LNCaP clone FGC (cell line): ENCODE measurements around the gene HACE1.
A peak's percentile ranks its signal among the peaks of the same experiment; 100 is the strongest.

Source experiments
- DNase-seq: peaks from one replicate; pipeline ENCODE4 v3.0.0-alpha.2; 2011; ENCODE audit warnings: low read depth
- H3K4me3 ChIP-seq: 2 replicates; pipeline ENCODE4 v1.5.1; 2011; ENCODE audit warnings: mild to moderate bottlenecking, low read depth, low read length, control low read depth
- TF ChIP-seq, protein P1 (sequence below): IDR thresholded peaks from 2 replicates; pipeline ENCODE4 v1.5.1; 2012; ENCODE audit warnings: mild to moderate bottlenecking; ENCODE audit not compliant: control insufficient read depth, insufficient read depth; ENCODE audit errors: extremely low read depth

HACE1 gene

DNA sequence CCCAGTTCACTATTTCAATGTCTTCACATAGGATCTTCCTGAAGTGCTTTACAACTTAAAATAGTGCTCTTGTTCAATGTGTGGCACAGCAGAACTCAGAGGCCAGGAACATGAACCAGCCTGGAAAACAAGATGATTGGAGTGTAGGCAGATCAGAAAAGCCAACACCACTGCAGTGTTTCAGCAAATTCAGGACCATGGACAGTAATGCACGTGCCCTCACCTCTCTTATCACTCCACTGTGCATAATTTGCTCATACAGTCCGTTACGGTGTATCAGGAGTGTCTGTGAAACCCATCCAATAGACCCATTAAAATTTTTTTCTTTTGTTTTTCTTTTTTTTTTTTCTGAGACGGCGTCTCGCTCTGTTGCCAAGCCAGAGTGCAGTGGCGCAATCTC is 27.6 kb upstream of the HACE1 start:
- DNase-seq: peak; percentile 41
- TF ChIP-seq, protein P1, sequence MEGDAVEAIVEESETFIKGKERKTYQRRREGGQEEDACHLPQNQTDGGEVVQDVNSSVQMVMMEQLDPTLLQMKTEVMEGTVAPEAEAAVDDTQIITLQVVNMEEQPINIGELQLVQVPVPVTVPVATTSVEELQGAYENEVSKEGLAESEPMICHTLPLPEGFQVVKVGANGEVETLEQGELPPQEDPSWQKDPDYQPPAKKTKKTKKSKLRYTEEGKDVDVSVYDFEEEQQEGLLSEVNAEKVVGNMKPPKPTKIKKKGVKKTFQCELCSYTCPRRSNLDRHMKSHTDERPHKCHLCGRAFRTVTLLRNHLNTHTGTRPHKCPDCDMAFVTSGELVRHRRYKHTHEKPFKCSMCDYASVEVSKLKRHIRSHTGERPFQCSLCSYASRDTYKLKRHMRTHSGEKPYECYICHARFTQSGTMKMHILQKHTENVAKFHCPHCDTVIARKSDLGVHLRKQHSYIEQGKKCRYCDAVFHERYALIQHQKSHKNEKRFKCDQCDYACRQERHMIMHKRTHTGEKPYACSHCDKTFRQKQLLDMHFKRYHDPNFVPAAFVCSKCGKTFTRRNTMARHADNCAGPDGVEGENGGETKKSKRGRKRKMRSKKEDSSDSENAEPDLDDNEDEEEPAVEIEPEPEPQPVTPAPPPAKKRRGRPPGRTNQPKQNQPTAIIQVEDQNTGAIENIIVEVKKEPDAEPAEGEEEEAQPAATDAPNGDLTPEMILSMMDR: no peak
- no peak overlapping the region for H3K4me3 ChIP-seq

- no peak for DNase-seq
- TF ChIP-seq, protein P1: no peak
- H3K4me3 ChIP-seq: no peak overlapping the region
These were observed 25.9 kb upstream of the HACE1 start for GRCh38 chr6:104885518-104886043.

GRCh38 chr6:104884867-104885517 is 25.3 kb upstream of the HACE1 start:
- TF ChIP-seq, protein P1: no peak
- no peak for DNase-seq
- H3K4me3 ChIP-seq: no peak overlapping the region

DNA sequence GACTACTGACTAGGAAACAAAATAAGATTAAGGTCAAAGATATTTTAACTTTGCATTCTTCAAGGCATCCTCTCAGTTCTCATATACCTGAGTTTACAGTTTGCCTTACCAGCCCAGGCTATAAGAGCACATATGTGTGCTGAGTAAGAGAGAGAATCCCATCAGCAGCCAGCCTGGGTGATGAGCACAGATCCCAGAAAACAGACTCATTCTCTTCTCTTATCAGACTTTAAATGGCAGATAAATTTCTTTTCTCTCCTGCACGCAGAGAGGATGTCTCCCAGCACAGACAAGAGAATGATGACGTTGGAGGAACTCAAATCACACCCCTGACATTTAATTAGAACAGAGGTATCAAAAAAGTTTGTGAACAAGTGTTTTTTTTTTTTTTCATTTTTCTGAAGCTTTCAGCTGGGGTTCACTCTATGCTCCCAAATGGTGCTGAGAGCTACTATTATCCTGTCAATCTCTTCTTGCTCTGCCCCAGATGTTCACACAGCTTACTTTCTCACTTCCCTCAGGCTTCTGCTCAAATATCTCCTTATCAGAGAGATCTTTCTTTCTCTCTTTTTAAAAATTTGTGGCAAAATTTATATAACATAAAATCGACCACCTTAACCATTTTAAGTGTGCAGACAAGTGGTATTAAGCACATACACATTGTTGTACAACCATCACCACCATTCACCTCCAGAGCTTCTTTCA is 22.4 kb upstream of the HACE1 start:
- TF ChIP-seq, protein P1: no peak
- no peak for DNase-seq
- H3K4me3 ChIP-seq: no peak overlapping the region

DNA sequence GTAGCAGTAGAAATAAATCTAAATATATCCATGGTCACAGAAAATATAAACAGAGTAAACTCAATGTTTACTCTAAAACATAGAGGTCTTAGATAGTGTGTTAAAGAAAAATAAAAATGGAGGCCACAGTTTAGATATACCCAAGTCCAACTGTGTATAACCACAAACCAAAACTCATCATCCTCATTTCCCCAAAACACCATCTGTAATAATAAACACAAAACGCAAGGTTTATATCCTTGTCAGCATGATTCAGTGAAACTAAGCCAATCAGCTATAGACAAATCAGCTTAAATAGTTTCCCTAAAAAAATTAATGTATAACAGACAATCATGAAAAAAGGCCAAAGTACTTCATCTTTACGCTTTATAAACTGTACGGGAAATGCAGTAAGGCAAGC is 2.7 kb upstream of the HACE1 start:
- TF ChIP-seq, protein P1: no peak
- H3K4me3 ChIP-seq: no peak overlapping the region
- DNase-seq: no peak

DNA sequence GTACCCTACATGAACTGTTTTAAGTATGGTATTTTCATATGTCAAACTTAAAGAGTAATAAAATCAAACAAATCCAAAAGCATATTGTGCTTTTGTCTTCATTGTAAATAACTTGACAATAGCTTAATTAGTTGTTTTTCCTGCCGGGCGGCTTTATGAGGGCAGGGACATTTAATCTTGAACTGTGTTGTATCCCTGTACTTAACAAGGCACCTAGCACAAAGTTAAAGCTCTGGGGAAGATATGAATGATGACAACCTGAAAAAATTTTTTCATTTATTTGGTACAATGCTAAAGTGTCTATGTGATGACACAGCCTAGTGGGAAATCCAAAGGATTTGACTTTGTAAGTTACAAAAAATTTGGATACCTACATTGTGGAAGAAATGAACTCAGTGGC is 502 bp upstream of the HACE1 start:
- peak; percentile 21 for DNase-seq
- TF ChIP-seq, protein P1: no peak
- H3K4me3 ChIP-seq: peak overlapping the region; percentile 87
